NCI-H2227 (cell line): ENCODE measurements around the gene HHIP.

Source experiments
- DNase-seq: peaks from one replicate; lab custom pipeline; 2025; ENCODE audit not compliant: unreplicated experiment; lab: John Stamatoyannopoulos, UW

Gene HHIP

GRCh38 chr4:144645631-144646522 is at the start of gene HHIP:
Gene HHIP, plus strand, starts transcription at chr4:144646156. Its CDS starts 520 bp downstream, at chr4:144646676.
- DNase-seq: peak; percentile 21

DNA sequence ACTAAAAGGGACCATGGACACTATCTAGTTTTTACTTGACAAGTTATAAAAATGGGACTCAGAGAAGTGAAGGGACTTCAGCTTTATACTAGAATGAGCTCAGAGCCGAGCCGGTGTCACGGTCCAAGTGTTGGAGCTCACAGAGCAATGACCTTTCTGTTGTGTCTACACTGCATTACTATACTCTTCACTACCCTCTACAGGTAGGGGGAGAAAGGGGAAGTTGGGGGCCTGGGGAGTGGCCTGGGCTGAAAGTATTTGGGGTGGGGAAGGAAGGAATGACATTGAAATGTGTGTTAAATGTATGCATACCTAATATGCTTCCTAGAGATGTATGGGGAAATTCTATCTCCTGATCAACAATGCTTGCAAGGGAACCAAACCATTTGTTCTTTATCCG is 48.8 kb upstream of the HHIP start:
- no peak for DNase-seq

- DNase-seq: no peak
These were observed 46.3 kb upstream of the HHIP start for GRCh38 chr4:144599621-144600020.

DNA sequence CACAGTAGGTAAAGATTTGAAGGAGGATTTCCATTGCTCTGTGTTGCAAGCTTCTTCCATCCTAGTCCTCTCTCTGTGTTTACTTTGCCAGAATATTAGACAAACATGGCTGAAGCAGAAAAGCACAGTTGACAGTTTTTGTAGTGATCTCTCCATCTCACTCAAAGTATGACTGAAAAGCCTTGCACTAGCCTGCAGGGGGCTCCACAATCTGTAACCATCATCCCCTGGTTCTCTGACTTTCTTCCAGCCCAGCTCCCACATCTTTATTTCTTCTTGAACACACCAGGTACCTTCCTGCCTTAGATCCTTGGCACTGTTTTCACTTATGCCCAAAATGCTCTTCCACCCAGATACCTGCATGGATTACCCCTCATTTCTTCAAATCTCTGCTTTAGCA is 34.1 kb upstream of the HHIP start:
- DNase-seq: no peak

- DNase-seq: no peak
These were observed 30.9 kb upstream of the HHIP start for GRCh38 chr4:144614850-144615585.

DNA sequence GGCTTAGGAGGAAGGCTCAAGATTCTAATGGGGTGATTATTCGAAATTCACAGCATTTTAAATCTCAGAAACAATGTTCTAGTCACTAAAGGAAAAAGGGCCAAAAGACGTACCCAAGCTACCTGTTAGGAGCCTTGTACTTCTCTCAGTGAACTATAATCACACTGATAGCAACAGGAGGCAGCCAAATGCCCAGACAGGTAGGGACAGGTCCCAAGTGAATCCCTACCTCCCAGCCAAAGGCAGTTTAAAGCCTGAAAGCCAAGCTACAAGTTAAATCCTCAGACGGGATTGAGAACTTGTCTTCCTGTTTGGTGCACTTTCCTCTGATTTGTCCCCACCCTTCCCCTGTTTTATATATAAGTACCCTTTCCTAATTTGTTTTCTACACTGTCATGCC is 24.3 kb upstream of the HHIP start:
- DNase-seq: no peak

DNA sequence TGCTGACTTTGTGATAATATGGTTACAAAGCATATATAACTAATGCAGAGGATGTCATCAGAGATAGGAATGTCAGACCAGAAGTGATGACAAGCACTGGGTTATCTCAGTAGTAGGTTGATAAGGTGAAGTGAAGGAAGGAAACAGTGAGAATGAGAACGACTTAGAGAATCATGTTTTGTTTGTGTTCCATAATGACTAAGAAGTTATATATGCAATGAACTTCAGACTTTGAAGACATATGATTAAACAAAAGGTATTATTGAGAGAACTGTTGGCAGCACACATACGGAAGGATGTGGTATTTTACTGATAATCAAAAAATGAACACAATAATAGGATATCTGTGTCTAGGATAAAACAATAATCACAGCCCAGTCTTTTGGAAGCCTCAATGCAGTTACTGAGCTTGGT is 18.3 kb upstream of the HHIP start:
- DNase-seq: no peak

DNA sequence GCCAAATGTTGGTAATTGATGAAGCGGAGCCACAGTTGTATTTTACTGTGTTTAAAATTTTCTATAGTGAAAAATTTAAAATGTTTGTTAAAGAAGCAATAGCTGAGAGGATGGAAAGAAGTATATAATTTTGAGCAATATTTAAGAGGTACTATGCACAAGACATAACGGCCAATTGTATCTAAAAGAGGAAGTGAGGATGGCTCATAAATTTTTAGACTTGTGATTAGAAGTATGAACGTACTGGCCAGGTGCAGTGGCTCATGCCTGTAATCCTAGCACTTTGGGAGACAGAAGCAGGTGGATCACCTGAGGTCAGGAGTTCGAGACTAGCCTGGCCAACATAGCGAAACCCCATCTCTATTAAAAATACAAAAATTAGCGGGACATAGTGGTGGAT is 12.7 kb upstream of the HHIP start:
- DNase-seq: no peak

DNA sequence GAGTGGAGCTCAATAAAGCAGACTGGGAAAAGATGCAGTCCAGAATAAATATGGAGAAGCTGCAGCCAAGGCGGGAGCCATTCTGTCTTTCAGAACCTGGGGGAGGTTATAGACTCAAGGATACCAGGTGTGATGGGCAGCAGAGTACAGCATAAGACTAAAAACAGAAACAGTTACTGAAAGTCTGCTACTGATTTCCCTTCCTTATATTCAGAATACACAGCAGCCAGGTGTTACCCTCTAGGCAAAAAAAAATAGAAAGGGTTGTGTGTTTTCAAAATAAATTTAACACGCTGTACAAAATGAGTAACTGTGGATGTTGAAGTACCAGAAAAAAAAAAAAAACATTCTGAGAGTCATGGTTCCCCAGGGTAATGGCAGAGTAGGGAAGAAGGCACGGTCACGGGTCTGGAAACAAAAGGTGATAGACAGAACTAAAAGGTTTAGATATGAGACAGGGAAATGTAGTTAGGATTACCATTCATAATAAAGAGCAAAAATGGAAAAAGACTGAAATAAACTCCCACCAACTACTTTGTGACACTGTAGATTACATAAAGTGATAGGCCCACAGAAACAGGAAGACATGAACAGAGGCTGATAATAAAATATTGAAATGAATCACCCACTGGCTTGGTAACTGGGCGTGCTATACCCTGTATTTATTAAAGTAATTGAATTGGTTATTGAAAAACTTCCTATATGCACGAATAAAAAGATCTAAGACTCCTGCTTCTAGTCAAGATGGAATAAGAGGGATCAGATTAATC is 10.8 kb upstream of the HHIP start:
- DNase-seq: no peak

DNA sequence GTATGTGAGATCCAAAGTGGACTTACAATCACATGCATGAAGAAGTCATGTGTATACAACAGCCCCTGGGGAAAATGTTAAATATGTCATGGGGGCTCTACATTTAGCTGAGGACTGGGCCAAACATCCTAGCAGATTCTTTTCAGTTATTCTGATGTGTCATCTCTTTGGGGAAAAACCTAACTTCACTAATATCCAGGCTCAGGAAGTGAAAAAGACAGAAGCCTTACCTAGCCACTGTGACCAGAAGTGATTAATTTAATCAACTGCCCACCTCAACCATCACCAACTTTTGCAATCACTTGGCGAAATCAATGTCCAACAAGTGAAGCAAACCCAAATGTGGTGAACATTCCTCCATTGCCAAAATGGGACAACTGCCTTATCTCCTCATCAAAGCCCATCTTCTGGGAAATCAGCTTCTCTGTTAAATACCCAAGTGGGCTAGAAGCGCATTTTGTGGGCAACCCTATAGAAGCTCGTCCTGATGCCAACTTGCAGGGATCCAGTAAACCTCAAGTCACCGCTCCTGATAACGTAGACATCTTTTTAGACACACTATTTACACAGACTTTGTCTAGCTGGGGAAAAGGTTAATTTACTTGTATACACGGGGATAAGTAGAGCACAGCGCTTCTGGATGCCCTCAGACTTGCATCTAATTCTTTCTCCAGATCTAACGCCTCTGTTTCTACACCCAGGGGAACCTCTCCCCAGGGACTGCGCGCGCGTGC is 1.4 kb upstream of the HHIP start:
- no peak for DNase-seq

- no peak for DNase-seq
These were observed 790 bp upstream of the HHIP start for GRCh38 chr4:144645102-144645630.

- no peak for DNase-seq
These were observed 653 bp downstream of the HHIP start for GRCh38 chr4:144646523-144647094.

- DNase-seq: no peak
These were observed 1.2 kb downstream of the HHIP start for GRCh38 chr4:144647095-144647561.

DNA sequence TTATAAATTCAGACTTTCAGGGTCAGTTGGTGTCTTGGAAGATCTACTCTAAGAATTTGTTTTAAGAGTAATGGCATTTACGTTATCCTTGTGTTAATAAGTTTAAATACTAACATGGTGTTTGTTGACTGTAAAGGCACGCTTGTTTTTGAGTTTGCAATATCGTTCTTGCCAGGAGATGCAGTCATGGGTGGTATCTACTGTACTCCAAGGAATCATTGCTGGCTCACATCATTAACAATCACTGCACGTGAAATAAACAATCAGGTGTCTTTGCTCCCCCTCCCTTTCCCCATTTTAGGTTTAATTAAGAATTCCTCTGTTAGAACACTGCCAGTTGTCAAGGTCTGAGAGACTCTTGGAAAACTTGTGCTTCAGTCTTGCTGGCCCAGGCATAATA is 1.6 kb downstream of the HHIP start:
- no peak for DNase-seq

- no peak for DNase-seq
These were observed 2.1 kb downstream of the HHIP start for GRCh38 chr4:144648042-144648441.

DNA sequence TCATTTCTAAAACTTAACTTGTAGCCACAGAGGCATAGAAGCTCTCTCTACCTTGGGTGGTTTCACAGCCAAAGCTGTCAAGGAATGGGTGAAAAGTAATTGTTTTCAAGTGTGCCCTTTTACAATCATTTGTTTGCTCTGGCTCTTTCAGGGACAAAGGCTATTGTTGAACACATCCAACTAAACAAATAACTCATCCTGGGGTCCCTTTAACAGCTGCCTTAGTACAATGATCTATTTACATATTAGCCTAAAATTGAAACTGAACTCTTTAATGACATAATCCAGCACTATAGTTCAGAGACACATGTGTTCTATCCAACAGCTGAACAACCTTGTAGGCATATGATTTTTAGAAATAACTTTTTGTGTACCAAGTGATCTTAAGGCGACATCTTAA is 3.7 kb downstream of the HHIP start:
- DNase-seq: no peak

DNA sequence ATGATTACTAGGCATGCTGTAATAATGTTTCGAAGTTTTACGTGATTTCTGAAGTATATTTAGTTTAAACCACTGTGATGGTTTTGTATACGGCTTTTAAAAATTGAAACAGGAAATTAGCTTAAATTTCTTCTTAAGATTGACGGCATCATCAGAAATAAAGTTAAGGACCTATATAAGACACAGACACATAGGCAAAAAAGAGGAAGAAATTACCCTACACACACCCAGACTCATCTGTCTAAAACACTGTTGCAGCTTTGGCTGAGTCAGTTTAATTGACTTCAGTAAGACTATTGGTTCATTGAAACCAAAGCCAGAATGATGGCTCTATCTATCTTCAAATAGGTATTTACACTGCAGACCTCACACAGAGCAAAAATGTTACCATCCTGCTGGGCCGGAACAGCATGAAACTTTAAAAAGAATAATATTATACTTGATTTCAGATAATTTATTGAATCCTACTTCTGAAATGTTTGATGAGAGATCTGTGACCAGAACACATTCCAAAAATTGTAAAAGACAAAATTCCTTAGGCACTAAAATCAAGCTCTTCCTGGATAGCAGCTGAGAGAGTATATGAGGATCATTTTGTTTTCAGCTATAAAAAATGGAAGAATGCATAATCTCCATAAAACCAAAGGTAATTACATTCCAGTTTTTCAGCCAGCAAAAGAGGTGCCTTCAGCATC is 4.5 kb downstream of the HHIP start:
- no peak for DNase-seq

DNA sequence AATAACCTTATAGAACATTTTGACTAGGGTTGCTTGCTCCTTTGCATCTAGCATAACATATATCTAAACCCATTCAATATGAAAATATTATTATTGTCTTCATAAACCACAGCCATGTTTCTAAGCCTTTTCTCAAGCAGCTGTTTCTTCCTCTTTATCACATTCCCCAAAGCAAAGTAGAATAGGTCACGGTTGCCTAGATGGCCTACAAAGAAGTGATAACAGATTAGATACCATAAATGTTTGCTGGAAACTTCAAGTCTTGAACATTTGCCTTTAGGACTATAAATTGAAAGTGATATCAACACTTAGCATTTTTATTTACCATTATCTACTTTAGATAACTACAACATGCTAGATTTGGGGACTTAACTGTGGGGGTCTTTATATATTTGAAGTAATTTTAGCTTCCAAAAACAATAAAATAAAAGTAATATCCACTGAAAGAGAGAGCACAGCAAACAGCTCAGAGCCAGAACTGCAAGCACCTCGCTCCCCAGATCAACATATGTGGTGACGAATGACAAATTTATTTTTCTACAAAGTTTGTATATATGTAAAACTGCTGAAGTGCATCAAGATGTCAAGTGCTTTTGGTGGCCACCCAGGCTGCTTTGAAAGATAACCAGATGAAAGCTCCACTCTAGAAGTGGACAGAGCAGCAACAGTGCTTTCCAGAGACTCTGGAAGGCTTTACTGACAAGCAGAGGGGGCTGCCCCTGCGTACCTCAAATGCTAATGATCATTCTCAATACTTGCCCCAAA is 8.0 kb downstream of the HHIP start:
- DNase-seq: no peak

DNA sequence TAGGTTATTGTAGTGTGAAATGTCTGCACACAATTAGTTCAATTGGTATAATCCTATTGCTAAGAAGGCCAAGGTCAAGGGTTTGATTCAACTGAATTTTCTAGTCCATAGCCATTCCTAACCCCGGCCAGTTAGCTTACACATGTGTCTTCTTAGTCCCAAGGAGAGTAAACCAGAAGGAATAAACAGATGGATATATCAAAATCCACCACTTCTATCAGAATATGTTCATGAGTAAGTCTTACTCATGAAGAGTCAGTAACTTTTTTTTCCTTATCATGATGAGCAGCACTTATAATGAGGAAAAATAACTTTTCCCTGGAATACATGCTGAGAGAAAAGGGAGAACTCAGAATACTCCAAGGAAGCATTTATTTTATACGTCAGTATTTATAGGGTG is 9.5 kb downstream of the HHIP start:
- no peak for DNase-seq
